Neural cell (in vitro differentiated cells): ENCODE data around the gene FEM1B. TPM values are rescaled to one million over a fixed set of nuclear protein-coding genes. Genes with fewer than 3 reads are reported as not detected.

Source experiments
- H2AFZ ChIP-seq: fragments of 200-600, 300-800 bp; sonication (generic), shearing (Covaris generic); 2 replicates; pipeline ENCODE4 v1.6.0; 2014; ENCODE audit warnings: low read depth, mild to moderate bottlenecking, antibody characterized with exemption, low read length, moderate library complexity
- H3F3A ChIP-seq: fragments of 200-600 bp; shearing (Covaris generic); 2 replicates; pipeline ENCODE4 v1.6.1; 2016; ENCODE audit warnings: mild to moderate bottlenecking, moderate library complexity, mixed read lengths, antibody characterized with exemption, low read length; ENCODE audit not compliant: insufficient read depth, poor library complexity, severe bottlenecking
- H3K27ac ChIP-seq: fragments of 200-600, 300-800 bp; sonication (generic), shearing (Covaris generic); 2 replicates; pipeline ENCODE4 v1.5.1; 2014; ENCODE audit warnings: mild to moderate bottlenecking, low read length, moderate library complexity
- H3K27me3 ChIP-seq: fragments of 300-800, 200-600 bp; sonication (generic), shearing (Covaris generic); 2 replicates; pipeline ENCODE4 v1.6.0; 2014; ENCODE audit warnings: mild to moderate bottlenecking, low read depth, low read length, moderate library complexity; ENCODE audit not compliant: insufficient read depth
- H3K36me3 ChIP-seq: fragments of 300-800, 200-600 bp; sonication (generic), shearing (Covaris generic); 2 replicates; pipeline ENCODE4 v1.5.1; 2014; ENCODE audit warnings: mild to moderate bottlenecking, antibody characterized with exemption, low read length, moderate library complexity; ENCODE audit not compliant: insufficient read depth
- H3K4me2 ChIP-seq: fragments of 300-800, 200-600 bp; sonication (generic), shearing (Covaris generic); 2 replicates; pipeline ENCODE4 v1.6.0; 2014; ENCODE audit warnings: mild to moderate bottlenecking, low read length
- H3K4me3 ChIP-seq: fragments of 300-800, 200-600 bp; sonication (generic), shearing (Covaris generic); 2 replicates; pipeline ENCODE4 v1.5.1; 2014; ENCODE audit warnings: mild to moderate bottlenecking, low read length, moderate library complexity
- H3K79me2 ChIP-seq: fragments of 200-600 bp; shearing (Covaris generic); replicated peaks from 2 replicates; pipeline ENCODE4 v1.6.0; 2014; ENCODE audit warnings: mild to moderate bottlenecking, low read length, moderate library complexity; ENCODE audit not compliant: insufficient read depth
- H3K9ac ChIP-seq: fragments of 300-800, 200-600 bp; sonication (generic), shearing (Covaris generic); 2 replicates; pipeline ENCODE4 v1.6.1; 2016; ENCODE audit warnings: mild to moderate bottlenecking, low read length, mixed read lengths
- H3K9me2 ChIP-seq: fragments of 200-600 bp; shearing (Covaris generic); 2 replicates; pipeline ENCODE4 v1.6.1; 2016; ENCODE audit warnings: mild to moderate bottlenecking, low read length, mixed read lengths; ENCODE audit not compliant: insufficient read depth
- H3K9me3 ChIP-seq: fragments of 200-600, 300-800 bp; sonication (generic), shearing (Covaris generic); 2 replicates; pipeline ENCODE4 v1.6.1; 2016; ENCODE audit warnings: mild to moderate bottlenecking, mixed run types, low read length, moderate library complexity, mixed read lengths
- H4K20me1 ChIP-seq: fragments of 200-600 bp; shearing (Covaris generic); 2 replicates; pipeline ENCODE4 v1.6.1; 2016; ENCODE audit warnings: mild to moderate bottlenecking, mixed run types; ENCODE audit not compliant: insufficient read depth
- EP300 ChIP-seq: fragments of 450-650 bp; conservative IDR thresholded peaks from 2 replicates; pipeline ENCODE4 v1.6.1; 2014; ENCODE audit warnings: antibody characterized with exemption, mild to moderate bottlenecking, moderate library complexity; ENCODE audit not compliant: poor library complexity, severe bottlenecking
- EZH2 ChIP-seq: fragments of 200-600, 300-800 bp; shearing (Covaris generic), sonication (generic); IDR thresholded peaks from 2 replicates; pipeline ENCODE4 v1.6.1; 2014; ENCODE audit warnings: antibody characterized with exemption, low read length, borderline replicate concordance, mild to moderate bottlenecking; ENCODE audit not compliant: insufficient read depth, poor library complexity, severe bottlenecking
- MXI1 ChIP-seq: fragments of 450-650 bp; conservative IDR thresholded peaks from 2 replicates; pipeline ENCODE4 v1.6.1; 2014; ENCODE audit warnings: antibody characterized with exemption, mild to moderate bottlenecking; ENCODE audit not compliant: poor library complexity, severe bottlenecking
- RAD21 ChIP-seq: fragments of 450-650 bp; conservative IDR thresholded peaks from 2 replicates; pipeline ENCODE4 v1.6.1; 2014; ENCODE audit warnings: antibody characterized with exemption, mild to moderate bottlenecking, moderate library complexity
- SMC3 ChIP-seq: fragments of 450-650 bp; conservative IDR thresholded peaks from 2 replicates; pipeline ENCODE4 v1.6.1; 2014; ENCODE audit warnings: antibody characterized with exemption, mild to moderate bottlenecking, moderate library complexity; ENCODE audit not compliant: poor library complexity
- TAF1 ChIP-seq: IDR thresholded peaks from 2 replicates; pipeline ENCODE4 v1.6.1; 2012; ENCODE audit warnings: low read depth
- polyA plus RNA-seq: library from polyadenylated mRNA; depleted of rRNA; stranded (reverse); fragments of >200 nt; gene quantifications from 2 replicates; pipeline ENCODE4 v1.2.3, GENCODE V29; 2014
- TF ChIP-seq, protein P1 (sequence below): IDR thresholded peaks from 2 replicates; pipeline ENCODE4 v1.6.1; 2012; ENCODE audit warnings: borderline replicate concordance
- TF ChIP-seq, protein P2 (sequence below): fragments of 450-650 bp; IDR thresholded peaks from 2 replicates; pipeline ENCODE4 v1.5.1; 2014; ENCODE audit warnings: antibody characterized with exemption, mild to moderate bottlenecking, moderate library complexity; ENCODE audit not compliant: poor library complexity, severe bottlenecking

Gene FEM1B
- polyA plus RNA-seq, 1 donor from 2014 or later: 58.0 TPM

DNA sequence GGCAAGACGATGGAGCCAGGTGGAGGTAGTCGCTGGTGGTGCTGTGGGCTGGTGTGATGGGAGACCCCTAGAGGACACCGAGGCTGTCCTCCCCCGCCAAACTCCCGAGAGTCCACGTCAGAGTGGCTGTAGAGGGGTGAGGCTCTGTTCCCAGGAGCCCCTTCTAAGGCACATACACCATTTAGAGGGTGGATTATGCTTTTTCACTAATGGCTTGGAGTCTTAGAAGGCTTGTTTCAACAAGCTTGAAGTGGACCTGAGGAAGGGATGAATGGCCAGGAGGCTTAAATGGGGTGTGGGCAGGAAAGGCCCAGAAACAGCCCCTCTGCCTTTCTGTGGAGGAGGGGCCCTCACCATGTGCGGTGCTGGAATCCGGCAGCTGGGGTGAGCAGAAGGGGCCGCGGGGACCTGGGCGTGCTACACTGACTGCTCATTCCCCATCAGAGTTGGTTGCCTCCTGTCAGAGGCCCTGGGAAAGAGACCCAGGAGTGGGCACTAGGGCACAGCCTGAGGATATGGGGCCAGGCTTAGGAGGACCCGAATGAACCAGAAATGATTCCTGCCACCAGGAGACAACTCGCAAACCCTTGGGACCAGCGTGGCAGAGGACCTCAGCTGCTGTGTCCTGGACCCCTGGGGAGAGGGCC lies 66.2 kb downstream of the FEM1B start:
- H3K9ac ChIP-seq: no peak overlapping the region
- H3K4me2 ChIP-seq: no peak overlapping the region

DNA sequence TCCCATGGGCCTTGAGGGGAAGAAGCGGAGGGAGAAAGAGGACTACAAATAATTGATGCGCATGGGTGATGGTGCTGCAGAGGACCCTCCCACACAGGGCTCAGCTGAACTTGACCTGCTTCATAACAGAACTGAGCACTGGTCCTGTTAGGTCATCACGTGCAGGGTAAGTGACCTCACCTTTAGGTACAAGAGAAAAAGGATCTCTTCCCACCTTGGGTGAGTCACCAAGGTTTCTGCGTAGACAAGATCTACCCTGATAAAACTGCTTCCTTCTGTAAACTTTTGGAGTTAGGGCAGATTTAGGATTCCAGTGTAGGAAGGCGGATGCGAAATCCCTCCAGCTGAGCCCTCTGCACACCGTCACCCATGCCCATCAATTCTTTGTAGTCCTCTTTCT lies 67.1 kb downstream of the FEM1B start:
- H3K27me3 ChIP-seq: no peaks in the 10 kb centered on the region
- no peaks in the 10 kb centered on the region for H3F3A ChIP-seq
- no peak overlapping the region for H3K4me3 ChIP-seq
- no peak overlapping the region for H2AFZ ChIP-seq
- H3K27ac ChIP-seq: no peak overlapping the region
- H4K20me1 ChIP-seq: no peaks in the 10 kb centered on the region
- no peaks in the 10 kb centered on the region for H3K9me2 ChIP-seq
- no peaks in the 10 kb centered on the region for H3K79me2 ChIP-seq
- no peak for TF ChIP-seq RAD21
- no peaks in the 10 kb centered on the region for H3K36me3 ChIP-seq
- H3K9ac ChIP-seq: no peak overlapping the region
- no peak overlapping the region for H3K4me2 ChIP-seq
- no peaks in the 10 kb centered on the region for H3K9me3 ChIP-seq

More for the DNA sequence above, 66.2 kb downstream of the FEM1B start:
- no peak overlapping the region for H2AFZ ChIP-seq
- no peaks in the 10 kb centered on the region for H3F3A ChIP-seq
- no peaks in the 10 kb centered on the region for H3K36me3 ChIP-seq
- H3K9me3 ChIP-seq: no peaks in the 10 kb centered on the region
- no peaks in the 10 kb centered on the region for H3K79me2 ChIP-seq
- no peaks in the 10 kb centered on the region for H3K27me3 ChIP-seq
- H3K9me2 ChIP-seq: no peaks in the 10 kb centered on the region
- H4K20me1 ChIP-seq: no peaks in the 10 kb centered on the region
- no peak overlapping the region for H3K4me3 ChIP-seq
- no peak overlapping the region for H3K27ac ChIP-seq
- TF ChIP-seq MXI1 (no peak), RAD21 (no peak), EZH2 (no peak), EP300 (no peak), SMC3 (no peak), TAF1 (no peak)
- TF ChIP-seq, protein P1, sequence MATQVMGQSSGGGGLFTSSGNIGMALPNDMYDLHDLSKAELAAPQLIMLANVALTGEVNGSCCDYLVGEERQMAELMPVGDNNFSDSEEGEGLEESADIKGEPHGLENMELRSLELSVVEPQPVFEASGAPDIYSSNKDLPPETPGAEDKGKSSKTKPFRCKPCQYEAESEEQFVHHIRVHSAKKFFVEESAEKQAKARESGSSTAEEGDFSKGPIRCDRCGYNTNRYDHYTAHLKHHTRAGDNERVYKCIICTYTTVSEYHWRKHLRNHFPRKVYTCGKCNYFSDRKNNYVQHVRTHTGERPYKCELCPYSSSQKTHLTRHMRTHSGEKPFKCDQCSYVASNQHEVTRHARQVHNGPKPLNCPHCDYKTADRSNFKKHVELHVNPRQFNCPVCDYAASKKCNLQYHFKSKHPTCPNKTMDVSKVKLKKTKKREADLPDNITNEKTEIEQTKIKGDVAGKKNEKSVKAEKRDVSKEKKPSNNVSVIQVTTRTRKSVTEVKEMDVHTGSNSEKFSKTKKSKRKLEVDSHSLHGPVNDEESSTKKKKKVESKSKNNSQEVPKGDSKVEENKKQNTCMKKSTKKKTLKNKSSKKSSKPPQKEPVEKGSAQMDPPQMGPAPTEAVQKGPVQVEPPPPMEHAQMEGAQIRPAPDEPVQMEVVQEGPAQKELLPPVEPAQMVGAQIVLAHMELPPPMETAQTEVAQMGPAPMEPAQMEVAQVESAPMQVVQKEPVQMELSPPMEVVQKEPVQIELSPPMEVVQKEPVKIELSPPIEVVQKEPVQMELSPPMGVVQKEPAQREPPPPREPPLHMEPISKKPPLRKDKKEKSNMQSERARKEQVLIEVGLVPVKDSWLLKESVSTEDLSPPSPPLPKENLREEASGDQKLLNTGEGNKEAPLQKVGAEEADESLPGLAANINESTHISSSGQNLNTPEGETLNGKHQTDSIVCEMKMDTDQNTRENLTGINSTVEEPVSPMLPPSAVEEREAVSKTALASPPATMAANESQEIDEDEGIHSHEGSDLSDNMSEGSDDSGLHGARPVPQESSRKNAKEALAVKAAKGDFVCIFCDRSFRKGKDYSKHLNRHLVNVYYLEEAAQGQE: no peak
- TF ChIP-seq, protein P2, sequence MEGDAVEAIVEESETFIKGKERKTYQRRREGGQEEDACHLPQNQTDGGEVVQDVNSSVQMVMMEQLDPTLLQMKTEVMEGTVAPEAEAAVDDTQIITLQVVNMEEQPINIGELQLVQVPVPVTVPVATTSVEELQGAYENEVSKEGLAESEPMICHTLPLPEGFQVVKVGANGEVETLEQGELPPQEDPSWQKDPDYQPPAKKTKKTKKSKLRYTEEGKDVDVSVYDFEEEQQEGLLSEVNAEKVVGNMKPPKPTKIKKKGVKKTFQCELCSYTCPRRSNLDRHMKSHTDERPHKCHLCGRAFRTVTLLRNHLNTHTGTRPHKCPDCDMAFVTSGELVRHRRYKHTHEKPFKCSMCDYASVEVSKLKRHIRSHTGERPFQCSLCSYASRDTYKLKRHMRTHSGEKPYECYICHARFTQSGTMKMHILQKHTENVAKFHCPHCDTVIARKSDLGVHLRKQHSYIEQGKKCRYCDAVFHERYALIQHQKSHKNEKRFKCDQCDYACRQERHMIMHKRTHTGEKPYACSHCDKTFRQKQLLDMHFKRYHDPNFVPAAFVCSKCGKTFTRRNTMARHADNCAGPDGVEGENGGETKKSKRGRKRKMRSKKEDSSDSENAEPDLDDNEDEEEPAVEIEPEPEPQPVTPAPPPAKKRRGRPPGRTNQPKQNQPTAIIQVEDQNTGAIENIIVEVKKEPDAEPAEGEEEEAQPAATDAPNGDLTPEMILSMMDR: no peak

Other genes with a start within 250 kb of the FEM1B start
- 13.3 and 14.3 TPM in 2 replicates for gene PIAS1, start 223.4 kb upstream of the FEM1B start, polyA plus RNA-seq
- gene CALML4, start 72.4 kb upstream of the FEM1B start, polyA plus RNA-seq: 0.43 and 0.82 TPM in 2 replicates
- gene CLN6, start 48.0 kb upstream of the FEM1B start, polyA plus RNA-seq: 4.2 and 4.9 TPM in 2 replicates
- gene ITGA11, start 154.4 kb downstream of the FEM1B start, polyA plus RNA-seq: 0.04 TPM in 1 of 2 replicates, not detected in the other